ENCODE measurements around the gene CDH13.

CDH13 gene

DNA sequence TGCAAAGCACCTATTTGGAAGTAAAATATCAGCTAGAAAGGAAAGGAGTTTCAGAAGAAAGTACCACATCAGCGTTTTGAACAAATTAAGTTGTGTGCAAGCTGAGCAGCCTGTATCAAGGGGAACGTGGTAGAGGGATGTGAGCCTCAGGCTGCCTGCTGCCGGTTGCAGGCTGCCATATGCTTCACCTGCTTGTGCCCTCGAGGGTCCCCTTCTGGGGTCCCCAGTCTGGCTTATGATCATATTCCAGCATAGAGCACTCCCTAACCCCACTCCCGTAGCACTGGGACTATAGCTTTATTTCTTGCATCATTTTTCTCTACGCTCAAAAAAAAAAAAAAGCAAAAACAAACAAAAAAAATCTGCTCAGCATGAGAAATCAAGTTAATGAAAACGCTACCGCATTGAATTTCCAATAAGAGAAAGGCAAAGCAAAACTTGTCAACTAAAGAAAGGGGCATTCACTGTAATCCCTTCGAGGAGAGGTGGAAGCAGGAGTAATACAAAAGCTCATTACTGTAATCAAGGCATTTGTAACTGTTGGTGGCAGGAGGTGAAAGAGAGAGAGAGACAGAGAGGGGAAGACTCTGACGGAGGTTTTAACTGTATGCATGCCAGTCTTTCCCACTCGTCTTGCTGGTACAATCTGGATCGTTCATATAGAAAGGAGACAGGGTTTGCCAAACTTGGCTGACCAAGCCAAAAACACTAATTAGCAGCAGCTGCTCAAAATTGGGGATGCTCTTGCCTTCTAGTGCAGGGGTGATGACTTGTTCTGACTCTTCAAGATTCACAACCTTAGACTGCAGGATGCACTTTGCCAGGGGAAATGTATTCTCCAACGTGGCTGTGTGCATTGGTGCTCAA, 922.8 kb downstream of the CDH13 start:
- no peak for DNase-seq

GRCh38 chr16:83550183-83550569, 923.4 kb downstream of the CDH13 start:
- no peak for DNase-seq

DNA sequence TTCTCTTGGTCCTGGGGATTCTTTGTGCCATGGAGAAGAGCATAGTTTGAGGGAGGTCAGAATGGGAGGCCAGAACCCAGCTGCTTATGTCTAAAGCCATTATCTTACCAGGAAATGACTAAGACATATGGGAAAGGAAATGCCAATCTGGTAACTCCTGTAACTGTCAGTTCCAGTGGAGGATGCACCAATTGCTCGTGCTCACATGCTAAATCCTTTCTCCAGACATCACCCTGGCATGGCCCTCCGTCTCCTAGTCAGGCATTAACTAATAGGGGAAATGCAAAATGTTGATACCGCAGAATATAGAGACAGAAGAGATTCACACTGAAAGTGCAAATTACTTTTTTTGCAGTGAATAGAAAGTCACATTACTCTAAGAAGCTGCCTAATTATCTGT, 925.5 kb downstream of the CDH13 start:
- no peak for DNase-seq

GRCh38 chr16:83552930-83553329, 926.2 kb downstream of the CDH13 start:
- no peak for DNase-seq

- no peak for DNase-seq
Measured at GRCh38 chr16:83554096-83554495, 927.3 kb downstream of the CDH13 start.

DNA sequence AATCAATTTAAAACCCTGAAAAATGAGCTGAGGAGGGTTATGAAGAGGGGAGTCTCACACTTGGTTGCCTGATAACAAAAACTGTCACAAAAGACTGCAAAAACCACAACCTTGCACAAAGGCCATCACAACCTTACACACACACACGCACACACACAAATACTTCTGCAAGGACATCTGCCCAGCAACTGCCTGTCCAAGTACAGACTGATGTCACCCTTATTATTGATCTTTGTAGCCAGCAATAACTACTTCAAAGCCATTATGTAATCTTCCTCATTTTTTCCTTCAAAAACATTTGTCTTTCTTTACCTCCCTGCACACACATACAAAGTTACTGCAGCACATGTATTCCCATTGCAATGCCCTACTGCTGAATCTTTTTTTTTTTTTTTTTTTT, 927.8 kb downstream of the CDH13 start:
- no peak for DNase-seq

- no peak for DNase-seq
Measured at GRCh38 chr16:83561876-83562275, 935.1 kb downstream of the CDH13 start.

DNA sequence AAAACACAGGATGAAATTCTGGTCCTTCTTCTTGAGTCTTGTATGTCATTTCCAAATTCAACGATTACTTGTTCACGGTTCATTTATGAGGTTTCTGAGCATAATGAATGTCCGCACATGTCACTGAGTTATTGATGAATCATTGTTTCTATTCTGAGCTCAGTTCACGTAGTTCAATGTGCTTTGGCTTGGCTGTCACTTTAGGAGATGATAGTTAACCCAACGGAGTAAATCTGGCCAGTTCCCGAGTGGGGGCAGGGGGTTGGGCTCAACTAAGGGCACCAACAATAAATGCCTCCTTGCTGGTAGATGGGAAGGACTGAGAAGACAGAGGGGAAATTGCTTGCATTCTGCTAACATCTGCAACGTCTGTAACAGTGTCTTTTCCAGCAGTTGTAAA, 941.6 kb downstream of the CDH13 start:
- DNase-seq = no peak

DNA sequence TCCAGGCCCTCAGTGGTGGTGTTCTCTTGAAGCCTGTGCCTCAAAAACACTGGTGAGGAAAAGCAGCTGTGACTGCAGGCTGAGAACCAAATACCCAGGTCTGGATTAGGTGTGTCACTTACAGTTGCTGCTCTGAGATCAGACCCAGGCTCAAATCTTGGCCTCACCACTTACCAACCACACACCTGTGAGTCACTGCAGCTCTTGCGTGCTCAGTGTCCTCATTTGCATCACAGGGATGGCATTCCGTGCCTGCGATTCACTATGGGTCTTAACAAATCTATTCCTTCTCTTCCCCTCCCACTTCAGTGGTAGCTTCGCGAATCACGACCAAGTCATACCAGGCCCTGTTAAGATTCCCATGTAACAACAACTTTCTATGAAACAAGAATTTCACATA, 947.6 kb downstream of the CDH13 start:
- DNase-seq = no peak

DNA sequence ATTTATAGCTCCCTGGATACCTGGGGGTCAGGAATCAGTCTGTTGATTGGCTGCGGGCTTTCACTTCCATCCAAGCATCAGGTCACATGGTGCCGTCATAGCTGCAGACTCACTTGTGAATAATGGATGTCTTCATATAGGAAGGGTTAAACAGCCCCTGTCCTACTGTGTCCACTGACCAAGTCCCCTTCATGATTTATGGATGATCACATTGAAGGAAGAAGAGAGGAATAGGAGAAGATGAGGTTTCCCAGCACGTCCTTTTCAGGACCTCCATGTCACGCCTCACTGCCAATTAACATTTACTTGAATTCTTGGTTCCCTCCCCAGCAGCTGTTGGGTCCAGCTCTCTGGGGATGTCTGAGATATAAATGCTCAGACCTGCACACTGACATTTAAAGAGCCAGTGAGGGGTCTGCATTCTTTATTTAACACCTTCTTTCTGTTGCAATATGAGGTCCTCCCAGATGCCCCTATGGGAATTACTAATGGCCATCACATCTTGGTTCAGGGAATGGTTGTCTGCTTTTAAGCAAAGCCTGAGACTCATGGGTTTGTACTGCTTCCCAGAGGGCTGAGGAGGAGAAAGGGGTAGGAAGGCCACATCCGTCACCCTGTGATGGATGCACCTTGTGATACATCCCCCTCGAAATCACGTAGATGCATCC, 950.4 kb downstream of the CDH13 start:
- no peak for DNase-seq

GRCh38 chr16:83578171-83578570, 951.4 kb downstream of the CDH13 start:
- no peak for DNase-seq

DNA sequence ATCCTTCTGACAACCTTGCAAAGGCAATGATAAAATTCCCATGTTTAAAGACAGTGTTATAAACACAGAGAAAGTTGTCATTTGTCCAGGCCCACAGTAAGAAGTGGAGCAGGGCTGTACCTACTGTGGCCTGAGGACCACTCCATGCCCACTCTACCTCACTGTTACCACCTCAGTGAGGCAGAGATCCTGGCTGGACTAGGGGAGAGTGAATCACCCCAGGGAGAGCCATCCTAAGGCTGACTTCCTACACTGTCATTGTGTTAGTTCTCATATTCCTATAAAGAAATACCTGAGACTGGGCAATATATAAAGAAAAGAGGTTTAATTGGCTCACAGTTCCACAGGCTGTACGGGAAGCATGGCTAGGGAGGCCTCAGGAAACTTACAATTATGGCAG, 952.3 kb downstream of the CDH13 start:
- no peak for DNase-seq

DNA sequence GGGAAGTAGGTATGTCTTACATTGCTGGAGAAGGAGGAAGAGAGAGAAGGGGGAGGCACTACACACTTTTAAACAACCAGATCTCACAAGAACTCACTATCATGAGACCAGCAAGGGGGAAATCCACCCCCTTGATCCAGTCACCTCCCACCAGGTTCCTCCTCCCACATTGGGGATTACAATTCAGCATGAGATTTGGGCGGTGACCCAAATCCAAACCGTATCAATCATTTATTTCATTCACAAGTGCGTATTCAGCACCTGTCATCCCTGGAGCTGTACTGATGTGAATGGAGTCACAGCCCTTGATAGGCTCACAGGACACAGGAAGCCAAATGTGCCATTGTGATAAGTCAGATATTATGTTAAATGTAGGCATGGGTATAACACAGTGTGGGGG, 952.7 kb downstream of the CDH13 start:
- DNase-seq = no peak

DNA sequence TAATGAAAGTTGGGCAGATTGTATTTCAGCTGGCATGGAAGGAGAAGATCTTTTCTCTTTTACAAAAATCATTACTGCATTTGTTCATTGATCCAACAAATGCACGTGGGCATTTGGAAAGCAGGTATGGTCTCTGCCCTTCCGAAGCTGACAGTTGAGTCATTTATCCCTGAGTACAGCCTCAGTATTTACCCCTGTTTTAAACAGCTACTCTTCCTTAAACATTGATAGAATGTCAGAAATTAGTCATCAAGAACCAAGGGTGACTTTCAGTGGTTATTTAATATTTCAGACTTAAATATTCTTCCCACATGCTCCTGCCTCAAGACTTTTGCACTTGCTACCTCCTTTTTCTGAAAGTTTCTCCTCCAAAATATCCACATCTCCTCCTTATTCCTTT, 954.3 kb downstream of the CDH13 start:
- no peak for DNase-seq

DNA sequence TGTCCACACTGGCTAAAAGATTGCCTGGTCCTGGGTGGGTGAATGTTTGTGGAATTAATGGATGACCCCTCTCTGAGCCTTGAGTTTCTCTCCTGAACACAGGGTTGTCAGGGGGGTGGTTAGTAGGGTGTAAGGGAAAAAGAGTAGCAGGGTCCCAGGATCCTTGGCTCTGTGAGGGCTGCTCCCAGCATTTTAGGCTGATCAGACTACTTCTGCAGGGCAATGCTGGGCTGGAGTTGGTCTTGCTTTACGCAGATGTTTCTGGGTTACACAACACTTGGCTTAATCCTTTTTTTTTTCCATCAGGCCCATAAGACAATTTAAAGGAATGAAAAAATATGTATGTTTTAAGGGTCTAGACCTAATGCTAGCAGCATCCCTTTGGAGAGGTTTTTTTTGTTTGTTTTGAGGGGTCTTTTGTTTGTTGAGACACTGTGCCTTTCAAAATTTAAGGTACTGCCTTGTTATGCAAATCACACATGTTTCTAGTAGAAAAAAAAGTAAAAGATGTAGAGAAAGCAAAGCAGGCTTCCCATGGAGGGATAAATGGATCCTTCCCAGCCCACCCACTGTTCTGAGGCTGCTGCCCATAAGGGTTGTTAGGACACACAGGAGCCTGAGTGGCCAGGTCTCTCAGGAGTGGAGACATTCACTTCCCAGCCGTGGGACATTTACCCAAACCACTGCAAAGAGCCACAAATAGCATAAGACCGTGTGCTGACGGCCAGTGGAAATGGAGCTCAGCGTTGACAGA, 955.4 kb downstream of the CDH13 start:
- no peak for DNase-seq

- no peak for DNase-seq
Measured at GRCh38 chr16:83586036-83586435, 959.3 kb downstream of the CDH13 start.

- no peak for DNase-seq
Measured at GRCh38 chr16:83586461-83587200, 959.9 kb downstream of the CDH13 start.

- DNase-seq = no peak
Measured at GRCh38 chr16:83587201-83587600, 960.4 kb downstream of the CDH13 start.

DNA sequence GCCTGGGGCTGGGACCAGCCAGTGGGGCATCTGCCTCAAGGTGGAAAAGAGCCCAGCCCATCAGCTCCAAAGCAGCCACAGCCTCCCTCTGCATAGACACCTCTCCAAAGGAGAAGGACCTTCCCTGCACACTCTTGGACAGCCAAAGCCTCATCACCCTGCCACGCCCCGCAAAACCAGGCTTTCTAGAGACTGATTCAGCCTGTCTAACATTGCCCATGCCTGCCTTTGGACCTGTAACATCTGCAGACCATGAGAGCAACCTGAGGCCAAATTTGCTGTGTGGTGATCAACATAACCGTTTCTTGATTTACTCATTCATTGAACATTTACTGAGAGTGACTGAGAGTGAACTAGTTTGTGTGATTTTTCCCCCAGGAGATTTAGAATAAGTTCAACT, 961.3 kb downstream of the CDH13 start:
- DNase-seq = no peak

DNA sequence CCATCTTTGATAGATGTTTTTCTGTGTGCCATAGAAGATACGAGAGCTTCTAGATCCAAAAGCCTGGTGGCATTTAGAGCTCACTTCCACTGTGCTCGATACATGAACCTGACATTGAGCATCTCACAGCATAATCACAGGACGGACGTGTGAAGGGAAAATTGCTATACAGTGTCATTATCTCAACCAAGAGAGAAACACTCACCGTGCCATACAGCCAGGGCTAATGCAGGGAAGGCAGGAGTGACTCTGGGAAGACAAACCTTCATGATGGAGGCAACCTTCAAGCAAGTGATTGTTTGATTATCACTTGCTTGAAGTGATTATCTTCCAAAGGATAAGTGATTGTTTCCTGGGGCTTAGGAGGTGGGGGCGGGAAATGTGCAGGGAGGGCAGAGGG, 962.8 kb downstream of the CDH13 start:
- DNase-seq = no peak

GRCh38 chr16:83592778-83593177, 966.0 kb downstream of the CDH13 start:
- no peak for DNase-seq

DNA sequence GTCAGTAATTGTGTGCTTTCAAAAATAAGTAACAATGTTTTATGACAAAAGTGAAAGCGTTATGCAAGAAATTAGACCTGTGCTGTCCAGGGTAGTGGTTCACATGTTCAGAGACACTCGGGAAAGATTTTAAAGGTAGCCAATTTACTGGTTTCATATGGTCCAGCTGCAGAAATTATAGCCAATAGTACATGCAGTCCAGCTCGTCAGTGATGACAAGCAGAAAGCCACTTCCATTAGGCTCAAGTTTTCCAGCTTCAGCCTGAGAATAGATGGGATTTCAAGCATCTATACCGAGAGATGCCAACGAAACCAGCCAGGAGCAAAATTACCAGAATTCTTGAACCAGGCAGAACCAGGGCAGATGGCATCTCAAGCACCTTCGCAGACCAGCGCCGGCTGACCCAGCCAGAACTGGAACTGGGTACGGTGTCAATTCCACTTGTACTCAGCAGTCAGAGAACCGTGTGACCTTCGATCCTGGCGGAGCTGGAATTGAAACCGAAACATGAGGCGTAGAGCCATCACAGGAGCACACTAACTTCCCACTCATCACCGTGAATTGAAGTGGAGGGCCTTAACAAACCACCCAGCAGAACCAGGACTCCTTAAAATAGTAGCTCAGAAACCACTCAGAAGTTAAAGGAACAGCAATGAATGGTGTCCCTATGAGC, 973.2 kb downstream of the CDH13 start:
- no peak for DNase-seq

Measured in NCI-H345 (cell line).